UCSD-AML1 (cell line): ENCODE measurements around the gene CLEC16A.

Experiments used
- DNase-seq: peaks from one replicate; lab custom pipeline; 2025; ENCODE audit not compliant: unreplicated experiment; lab: John Stamatoyannopoulos, UW

Gene CLEC16A

DNA sequence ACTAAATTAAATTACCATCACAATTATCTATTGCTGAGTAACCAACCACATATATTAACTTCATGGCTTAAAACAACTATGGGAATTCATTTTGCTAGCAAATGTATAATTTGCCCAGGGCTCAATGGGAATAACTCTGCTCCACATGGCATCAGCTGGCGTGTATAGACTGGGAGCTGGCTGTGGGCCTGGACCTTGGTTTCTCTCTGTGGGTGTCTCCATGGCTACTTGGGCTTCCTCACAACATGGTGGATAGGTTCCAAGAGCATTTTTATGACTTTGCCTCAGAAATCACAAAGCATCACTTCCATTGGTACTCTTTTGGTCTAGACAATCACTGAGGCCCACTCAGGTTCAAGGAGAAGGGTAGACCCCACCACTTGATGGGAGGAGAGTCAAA lies 166.8 kb downstream of the CLEC16A start:
- no peak for DNase-seq

DNA sequence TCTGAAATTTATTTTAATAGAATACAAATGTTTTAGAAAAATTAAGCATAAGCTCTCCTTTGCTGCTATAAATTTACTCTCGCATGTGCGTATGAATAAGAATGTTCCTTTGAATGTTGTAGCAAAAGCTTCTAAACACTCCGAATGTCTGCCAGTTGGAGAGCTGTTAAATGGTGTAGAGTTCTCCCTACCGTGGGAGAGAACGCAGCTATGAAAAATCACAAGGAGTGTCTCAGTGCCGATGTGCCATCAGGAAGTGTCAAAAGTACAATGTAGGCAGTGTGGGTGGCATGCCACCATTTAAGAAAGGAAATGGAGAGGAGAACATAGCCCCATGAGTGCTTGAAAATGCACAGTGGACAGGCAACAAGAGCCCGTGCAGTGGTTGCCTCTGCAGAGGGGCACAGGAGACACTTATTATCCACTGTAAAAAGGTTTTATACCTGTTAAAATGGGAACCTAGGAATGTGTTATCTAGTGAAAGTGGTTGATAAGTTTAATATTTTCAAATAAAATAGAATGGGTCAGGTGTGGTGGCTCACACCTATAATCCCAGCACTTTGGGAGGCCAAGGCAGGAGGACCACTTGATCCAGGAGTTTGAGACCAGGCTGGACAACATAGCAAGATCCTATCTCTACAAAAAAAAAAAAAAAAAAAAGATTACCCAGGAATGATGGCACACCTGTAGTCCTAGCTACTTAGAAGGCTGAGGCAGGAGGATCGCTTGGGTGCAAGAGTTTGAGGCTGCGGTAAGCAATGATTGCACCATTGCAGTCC lies 167.7 kb downstream of the CLEC16A start:
- DNase-seq, result no peak

DNA sequence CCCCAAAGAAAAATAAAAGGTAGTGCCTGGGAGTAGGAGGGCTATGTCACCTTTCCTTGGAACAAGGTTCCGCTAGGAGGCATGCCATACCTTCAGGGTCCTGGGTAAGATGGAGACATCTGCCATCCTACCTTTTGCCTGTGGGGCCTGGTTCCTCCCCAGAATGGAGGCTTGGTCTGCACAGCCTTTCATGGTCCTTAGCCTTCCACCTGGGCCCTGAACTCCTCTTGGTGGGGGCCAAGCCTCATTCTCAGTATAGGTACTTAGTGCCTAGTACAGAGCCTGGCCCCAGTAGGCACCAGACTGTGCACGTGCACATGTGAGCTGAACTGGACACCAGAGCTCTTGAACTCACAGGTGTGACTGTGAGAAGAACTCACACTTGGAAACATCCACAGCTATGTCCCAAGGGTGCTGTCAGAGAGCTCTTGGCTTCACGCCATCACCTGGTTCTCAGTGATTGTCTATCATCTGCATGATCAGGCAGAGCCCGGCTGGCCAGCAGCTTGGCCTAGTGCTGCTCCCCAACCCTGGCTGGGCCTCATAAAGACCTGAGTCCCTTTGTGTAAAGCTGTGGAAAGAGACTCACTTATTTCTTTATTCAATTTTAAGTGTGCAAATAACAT lies 168.5 kb downstream of the CLEC16A start:
- no peak for DNase-seq

DNA sequence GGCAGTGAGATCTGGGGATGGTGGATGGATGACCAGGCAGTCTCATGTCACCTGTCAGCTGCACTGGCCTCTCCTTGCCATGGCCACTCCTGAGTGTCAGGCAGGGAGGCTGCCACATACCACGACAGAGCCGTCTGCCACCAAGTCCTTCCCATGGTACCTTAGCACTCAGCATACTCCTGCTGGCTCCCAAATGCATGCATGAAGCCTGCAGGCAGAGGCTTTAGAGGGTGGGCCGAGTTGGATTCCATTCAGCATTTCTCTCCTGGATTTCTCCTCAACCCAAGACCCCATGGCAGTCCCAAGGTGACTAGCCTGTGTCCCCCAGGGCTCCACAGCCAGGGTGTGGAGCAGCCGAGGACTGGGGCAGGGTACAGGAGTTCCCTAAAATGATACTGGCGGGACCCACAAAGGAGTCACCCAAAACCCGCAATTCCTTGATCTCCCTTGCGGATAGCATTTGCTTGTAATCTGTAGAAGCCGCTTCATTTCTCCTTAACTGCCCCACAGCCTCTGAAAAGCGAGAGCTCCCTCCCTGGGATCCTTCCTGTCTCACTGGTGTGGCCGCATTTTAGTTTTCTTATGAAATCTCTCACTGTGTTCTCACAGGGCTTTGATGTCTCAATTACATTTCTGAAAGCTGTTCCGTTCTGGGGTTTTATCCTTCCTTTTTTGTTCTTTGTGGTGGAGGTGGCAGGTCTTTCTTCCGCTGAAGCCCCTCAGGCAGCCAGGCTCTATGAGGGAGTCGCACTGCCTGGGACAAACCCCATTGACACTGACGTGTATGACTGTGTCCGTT lies 170.2 kb downstream of the CLEC16A start:
- DNase-seq, result no peak

DNA sequence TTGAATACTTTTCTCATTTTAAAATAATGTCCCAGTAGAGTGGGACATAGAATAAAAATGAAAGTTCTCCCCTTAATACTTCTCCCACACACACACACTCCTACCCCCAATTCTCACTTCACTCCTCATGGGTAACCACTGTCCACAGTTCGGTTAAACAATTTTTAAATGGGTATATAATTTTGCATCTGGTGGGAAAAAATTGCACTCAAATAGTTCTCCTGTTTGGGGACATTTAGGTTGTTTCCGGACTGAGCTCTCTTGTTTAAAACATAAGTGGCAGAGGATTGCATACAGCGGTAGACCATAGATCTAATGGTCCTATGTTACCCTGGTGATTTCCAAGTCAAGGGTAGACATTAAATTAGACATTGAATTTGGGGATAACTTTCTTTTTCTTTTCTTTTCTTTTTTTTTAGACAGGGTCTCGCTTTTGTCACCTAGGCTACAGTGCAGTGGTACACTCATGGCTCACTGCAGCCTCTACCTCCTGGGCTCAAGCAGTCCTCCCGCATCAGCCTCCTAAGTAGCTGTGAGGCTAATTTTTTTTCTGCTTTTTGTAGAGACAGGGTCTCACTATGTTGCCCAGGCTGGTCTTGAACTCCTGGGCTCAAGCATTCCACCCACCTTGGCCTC lies 173.3 kb downstream of the CLEC16A start:
- no peak for DNase-seq

DNA sequence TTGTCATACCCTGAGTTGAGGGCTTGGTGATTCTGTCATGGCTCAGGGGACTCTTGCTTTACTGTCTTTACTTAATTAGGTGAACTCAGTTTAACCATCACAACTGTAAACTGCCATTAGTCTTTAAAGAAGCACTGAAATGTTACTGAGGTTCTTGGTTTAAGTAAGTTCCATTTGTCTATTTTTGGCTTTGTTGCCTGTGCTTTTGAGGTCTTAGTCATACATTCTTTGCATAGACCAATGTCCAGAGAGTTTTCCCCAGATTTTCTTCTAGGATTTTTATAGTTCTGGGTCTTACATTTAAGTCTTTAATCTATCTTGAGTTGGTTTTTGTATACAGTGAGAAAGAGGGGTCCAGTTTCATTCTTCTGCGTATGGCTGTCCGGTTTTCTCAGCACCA lies 174.1 kb downstream of the CLEC16A start:
- DNase-seq, result no peak

DNA sequence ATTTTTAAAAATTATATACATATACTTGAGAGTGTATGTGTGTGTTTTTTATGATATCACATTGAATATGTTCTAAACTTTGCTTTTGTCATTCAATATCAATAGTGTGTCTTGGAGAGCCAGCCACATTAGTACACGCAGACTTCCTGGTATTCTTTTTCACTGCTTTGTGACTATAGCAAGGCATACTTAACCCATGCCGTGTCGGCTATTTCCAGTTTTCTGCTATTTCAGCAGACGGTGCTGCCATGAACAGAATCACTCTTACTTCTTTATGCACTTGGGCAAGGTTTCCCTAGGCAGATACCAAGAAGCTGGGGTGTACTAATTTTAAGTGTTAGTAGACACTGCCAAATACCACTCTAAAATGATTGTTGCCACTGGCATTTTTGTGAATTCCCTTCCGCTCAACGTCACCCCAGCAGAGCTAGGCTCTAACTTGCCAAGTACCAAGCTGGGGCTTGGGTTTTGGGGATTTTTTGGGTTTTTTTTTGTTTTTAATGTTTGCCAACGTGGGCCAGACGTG lies 176.8 kb downstream of the CLEC16A start:
- no peak for DNase-seq

DNA sequence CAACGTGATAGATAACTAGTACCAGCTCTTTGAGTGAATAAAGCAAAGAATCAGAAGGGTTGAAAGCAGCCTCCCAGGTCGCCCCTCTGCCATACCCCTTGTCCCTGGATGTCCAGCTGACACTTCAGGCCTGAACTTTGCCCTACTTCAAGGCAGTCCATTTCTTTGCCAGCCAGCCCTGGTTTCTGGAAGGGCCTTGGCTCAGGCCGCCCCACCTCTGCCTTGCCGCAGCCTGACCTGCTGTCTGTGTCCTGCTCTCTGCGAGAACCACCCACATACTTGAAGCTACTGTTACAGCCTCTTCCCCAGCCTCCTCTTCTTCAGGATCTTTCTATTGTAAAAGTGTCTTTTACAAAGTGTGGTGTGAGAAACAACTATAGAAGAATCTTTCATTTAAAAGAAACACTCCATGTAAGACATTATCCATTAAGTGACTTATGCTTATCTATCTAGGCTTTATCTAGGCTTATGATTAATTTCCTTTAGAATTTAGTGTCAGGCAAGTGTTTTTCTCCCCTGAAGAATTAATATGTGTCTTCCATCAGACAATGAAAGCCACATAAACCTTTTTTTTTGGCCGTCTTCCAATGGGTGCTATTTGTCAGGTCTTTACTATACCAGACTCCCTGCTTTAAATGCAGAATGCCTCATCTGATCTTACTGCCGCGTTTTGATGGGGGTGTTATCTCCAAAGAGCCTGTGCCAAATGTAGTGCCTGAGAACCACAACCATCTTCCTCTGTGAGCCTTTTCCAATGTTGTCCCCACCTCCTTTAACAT lies 177.7 kb downstream of the CLEC16A start:
- DNase-seq, result no peak

DNA sequence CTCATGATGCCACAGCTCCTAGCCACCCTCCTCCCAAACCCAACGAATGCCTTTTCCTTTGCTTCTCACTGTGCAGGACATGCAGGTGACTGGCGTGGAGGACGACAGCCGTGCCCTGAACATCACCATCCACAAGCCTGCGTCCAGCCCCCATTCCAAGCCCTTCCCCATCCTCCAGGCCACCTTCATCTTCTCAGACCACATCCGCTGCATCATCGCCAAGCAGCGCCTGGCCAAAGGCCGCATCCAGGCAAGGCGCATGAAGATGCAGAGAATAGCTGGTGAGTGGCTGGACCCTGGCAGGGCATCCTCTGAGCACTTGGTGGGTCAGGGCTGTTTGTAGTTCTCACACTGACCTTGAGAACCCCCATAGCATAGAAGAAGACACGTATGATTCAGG lies 179.3 kb downstream of the CLEC16A start:
- no peak for DNase-seq

DNA sequence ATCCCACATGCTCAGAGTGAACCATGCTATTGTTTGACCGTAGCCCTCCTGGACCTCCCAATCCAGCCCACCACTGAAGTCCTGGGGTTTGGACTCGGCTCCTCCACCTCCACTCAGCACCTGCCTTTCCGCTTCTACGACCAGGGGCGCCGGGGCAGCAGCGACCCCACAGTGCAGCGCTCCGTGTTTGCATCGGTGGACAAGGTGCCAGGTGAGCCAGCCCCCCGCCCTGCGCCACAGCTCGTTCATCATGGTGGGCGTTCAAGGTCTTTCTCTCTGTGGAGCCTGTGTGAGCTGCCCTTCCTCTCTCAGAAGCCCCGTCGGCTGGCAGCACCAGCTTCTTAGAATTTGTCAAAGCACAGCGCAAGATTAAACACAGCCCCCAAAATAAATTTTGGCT lies 181.6 kb downstream of the CLEC16A start:
- no peak for DNase-seq

DNA sequence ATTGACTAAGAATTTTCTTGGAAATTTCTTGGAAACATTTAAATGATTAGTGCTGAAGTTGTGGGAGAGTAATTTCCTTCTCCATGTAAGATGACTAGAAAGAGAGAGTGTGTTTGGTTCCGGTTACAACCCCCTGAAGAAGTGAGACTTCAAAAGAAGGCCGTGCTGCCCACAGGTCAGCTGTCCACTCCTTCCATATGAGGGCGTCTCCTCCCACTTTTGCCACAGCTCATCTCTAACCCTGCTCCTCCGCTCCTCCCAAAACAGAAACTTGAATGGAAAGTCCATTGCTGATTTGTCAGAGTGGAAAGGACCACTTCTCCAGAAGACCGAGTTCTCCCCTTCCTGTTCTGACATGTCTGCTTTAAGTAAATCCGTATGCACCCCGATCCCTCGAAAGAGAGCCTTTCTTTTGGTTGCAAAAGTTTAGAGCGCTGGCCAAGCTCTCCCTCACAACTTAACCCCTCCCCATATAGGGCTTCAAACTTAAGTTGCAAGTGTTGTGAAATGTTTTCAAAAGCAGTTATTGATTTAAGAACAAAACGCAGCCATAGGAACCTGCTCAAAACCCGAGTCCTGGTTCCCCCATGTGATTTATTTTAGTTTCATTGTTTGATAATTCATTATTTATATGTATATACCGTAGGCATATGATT lies 182.2 kb downstream of the CLEC16A start:
- DNase-seq, result no peak

DNA sequence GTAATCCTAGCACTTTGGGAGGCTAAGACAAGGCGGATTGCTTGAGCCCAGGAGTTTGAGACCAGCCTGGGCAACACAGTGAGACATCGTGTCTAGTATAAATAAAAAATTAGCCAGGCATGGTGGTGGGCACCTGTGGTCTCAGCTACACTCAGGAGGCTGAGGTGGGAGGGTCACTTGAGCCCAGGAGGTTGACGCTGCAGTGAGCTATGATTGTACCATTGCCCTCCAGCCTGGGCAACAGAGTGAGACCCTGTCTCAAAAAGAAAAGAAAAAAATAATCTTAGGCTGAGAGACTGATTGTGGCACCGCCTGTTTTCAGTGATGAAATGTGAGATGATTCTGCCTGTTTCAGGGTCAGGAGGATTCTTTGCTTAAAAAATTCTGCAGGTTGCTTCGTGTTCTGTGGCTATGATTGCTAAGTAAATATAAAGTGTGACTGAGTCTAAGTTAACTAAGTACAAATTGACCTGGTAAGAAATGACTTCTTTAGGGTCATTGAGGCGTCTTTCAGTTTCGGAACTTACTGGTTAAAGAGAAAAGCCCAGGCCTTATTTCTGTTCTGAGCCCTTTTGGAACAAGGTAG lies 183.3 kb downstream of the CLEC16A start:
- DNase-seq, result no peak

DNA sequence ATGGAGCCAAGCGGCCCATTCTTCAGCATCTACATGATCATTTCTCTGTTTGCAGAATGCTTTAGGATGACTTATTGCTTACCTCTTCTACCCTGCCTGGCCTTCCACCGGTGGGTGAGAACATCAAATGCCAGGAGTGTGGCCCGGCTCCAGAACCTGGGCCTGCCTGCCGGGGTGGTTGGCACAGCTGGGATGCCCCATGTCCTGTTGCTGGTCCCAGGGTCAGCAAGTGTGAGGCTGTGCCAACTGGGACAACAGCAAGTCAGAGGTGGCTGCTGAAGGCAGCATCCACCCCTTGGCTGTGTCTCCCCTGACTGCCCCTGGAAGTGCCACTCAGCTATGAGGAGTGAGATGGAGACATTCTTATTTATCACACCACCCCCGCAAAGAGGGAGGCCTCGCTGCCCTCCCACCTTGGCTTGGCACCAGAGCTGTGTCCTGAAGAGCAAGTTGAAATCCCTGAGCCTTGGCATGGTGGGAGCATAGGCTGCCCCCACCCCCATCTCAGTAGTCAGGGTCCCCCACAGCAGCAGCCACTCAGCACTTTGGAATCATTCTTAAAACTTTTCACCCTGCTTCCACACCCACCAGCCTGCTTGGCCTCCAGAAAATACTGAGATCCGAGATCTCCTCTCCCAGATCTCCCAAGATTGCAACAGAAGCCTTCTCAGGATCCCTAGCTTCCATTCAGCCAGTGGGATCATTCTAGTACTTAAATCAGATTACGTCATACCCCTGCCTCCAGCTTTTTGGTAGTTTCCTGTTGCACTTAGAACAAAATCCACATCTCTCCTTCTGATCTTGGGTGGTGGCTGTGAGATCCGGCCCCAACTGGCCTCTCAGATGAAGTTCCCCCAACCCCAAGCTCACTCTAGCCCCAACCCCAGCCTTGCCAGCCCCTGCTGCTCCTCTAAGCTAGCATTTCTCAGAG lies 184.1 kb downstream of the CLEC16A start:
- DNase-seq, result peak; percentile 54

DNA sequence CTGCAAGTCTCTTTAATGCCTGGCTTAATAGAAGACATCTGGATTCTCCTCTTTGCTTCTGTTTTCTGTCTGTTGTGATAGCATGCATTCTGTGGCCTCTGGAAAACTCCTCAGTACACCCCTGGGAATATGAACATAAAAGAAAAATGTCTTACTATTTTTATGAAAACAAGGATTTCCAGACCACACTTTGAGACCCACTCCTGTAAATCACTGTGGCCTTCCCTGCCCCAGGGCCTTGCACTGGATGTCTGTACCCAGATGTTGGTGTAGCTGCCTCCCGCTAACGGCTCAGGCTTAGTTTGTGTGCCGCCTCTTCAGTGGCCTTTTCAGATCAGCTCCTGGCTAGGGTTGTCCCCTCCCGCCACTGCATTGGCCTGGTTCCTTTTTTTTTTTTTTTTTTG lies 185.0 kb downstream of the CLEC16A start:
- no peak for DNase-seq

DNA sequence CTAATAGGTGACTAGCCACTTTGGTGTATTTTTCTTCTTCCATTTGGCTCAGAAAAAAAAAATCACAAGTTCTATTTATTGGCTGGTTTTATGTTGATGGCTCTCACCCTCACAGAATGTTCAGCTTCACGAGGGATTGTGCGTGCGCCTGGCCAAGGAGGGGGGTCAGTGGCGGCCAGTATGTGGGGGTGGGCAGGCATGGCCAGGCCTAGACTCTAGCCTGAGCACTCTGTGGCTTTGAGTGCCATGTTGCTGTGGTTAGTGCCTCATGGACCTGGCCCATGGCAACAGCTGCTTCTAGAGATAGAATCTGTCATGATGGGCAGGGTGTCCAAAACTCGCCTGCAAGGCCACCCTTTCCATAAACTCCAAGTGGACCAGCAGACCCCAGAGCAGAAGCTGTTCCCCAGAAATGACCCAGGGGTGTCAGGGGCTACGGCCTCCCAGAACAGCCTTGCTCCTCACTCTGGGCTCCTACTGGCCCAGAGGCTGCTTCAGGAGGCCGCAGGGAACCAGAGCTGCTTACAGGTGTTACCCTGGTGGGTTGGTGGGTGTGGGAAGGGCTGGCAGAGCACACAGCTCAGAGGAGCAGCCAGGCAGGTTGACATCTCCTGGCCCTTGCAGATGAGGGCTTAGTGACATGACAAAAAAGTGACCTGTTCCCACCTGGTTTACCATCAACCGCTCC lies 186.8 kb downstream of the CLEC16A start:
- no peak for DNase-seq

DNA sequence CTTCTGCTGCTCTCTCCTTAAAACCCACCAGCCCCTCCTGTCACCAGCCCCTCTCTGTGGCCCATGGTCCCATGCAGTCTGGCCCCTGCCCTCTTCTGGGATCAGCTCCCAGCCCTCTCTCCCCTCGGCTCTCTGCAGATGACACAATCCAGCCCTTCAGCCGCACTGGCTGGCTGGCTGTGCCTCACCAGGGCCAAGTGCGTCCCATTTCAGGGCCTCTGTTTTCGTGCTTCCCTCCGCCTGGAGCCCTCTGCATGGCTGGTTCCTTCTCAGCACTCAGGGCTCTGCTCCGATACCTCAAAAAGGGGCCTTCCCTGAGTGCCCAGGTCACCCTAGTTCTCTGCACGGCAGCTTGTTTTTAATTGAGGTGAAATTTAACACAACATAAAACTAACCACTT lies 187.3 kb downstream of the CLEC16A start:
- no peak for DNase-seq

DNA sequence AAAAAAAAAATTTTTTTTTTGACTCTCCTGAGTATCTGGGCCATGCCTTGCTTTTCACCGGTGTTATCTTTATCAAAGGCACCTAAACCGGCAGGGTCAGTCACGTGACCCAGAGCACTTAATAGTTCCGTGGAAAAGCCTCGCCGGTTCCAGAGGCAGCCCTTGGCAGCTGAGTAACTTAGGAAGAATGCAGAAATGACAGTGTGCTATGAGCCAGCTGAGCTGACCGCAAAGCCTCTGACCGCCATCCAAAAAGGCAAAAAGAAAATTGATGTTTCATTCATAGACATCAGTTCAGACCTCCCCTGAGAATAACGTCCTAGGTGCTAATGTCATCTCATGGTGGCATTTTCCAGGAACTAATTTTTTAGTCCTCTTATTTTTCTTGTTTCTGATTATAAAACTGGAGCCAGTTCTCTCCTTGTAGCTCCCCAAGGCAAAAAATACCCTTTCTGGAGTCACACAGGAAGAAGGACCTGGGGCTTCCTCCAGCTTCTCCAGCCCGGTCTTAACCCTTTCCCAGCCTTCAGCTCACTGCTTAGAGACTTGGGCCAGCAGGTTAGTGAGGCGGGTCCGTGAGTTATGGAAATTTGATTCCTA lies 189.1 kb downstream of the CLEC16A start:
- peak; percentile 44 for DNase-seq
